ENCODE measurements around the gene MYH14. TPM values are rescaled to one million over a fixed set of nuclear protein-coding genes. Genes with fewer than 3 reads are reported as not detected.

The MYH14 gene
- total RNA-seq, 1 donor from 2014 or later: 96.0 TPM

- Histone ChIP-seq H3K36me3 (ENCODE audit: control insufficient read depth, insufficient read depth, low read length) (no peaks in the 10 kb centered on the region), H3K4me3 (ENCODE audit: low read depth, low read length) (no peak overlapping the region), H3K27me3 (ENCODE audit: control insufficient read depth, insufficient read depth, low read length) (peaks cover 29% of the 10 kb centered on the region)
- no peak for TF ChIP-seq CTCF (IDR thresholded peaks at IDR 0.05; ENCODE audit: insufficient read depth, low read length, poor library complexity, severe bottlenecking)
- DNase-seq (ENCODE audit: low read depth): no peak
These were observed 115.7 kb downstream of the MYH14 start for GRCh38 chr19:50319156-50319555.

- Histone ChIP-seq H3K4me3 (ENCODE audit: low read depth, low read length) (no peak overlapping the region), H3K36me3 (ENCODE audit: control insufficient read depth, insufficient read depth, low read length) (no peaks in the 10 kb centered on the region), H3K27me3 (ENCODE audit: control insufficient read depth, insufficient read depth, low read length) (peaks cover 21% of the 10 kb centered on the region)
- no peak for DNase-seq (ENCODE audit: low read depth)
- no peak for TF ChIP-seq CTCF (IDR thresholded peaks at IDR 0.05; ENCODE audit: insufficient read depth, low read length, poor library complexity, severe bottlenecking)
These were observed 116.6 kb downstream of the MYH14 start for GRCh38 chr19:50320051-50320450.

- no peak for DNase-seq (ENCODE audit: low read depth)
- TF ChIP-seq CTCF (IDR thresholded peaks at IDR 0.05; ENCODE audit: insufficient read depth, low read length, poor library complexity, severe bottlenecking): no peak
- H3K36me3 ChIP-seq (ENCODE audit: control insufficient read depth, insufficient read depth, low read length): no peaks in the 10 kb centered on the region
- H3K4me3 ChIP-seq (ENCODE audit: low read depth, low read length): no peak overlapping the region
- H3K27me3 ChIP-seq (ENCODE audit: control insufficient read depth, insufficient read depth, low read length): peaks cover 20% of the 10 kb centered on the region
These were observed 117.2 kb downstream of the MYH14 start for GRCh38 chr19:50320596-50320995.

- no peak overlapping the region for H3K4me3 ChIP-seq (ENCODE audit: low read depth, low read length)
- no peak for TF ChIP-seq CTCF (IDR thresholded peaks at IDR 0.05; ENCODE audit: insufficient read depth, low read length, poor library complexity, severe bottlenecking)
These were observed 118.4 kb downstream of the MYH14 start for GRCh38 chr19:50321831-50322230.

GRCh38 chr19:50322234-50322633, 118.8 kb downstream of the MYH14 start:
- no peak for DNase-seq (ENCODE audit: low read depth)
- no peak for TF ChIP-seq CTCF (IDR thresholded peaks at IDR 0.05; ENCODE audit: insufficient read depth, low read length, poor library complexity, severe bottlenecking)
- H3K4me3 ChIP-seq (ENCODE audit: low read depth, low read length): no peak overlapping the region

More at GRCh38 chr19:50321831-50322230, 118.4 kb downstream of the MYH14 start:
- Histone ChIP-seq H3K27me3 (ENCODE audit: control insufficient read depth, insufficient read depth, low read length) (peaks cover 20% of the 10 kb centered on the region), H3K36me3 (ENCODE audit: control insufficient read depth, insufficient read depth, low read length) (no peaks in the 10 kb centered on the region)
- DNase-seq (ENCODE audit: low read depth): no peak

More at GRCh38 chr19:50322234-50322633, 118.8 kb downstream of the MYH14 start:
- no peaks in the 10 kb centered on the region for H3K36me3 ChIP-seq (ENCODE audit: control insufficient read depth, insufficient read depth, low read length)
- peaks cover 21% of the 10 kb centered on the region for H3K27me3 ChIP-seq (ENCODE audit: control insufficient read depth, insufficient read depth, low read length)

All from kidney epithelial cell (primary cell).